Vagina (tissue), 2 donors: ENCODE data around the gene PSPH. TPM values are rescaled to one million over a fixed set of nuclear protein-coding genes. Genes with fewer than 3 reads are reported as not detected.
"Not testable (repeated sequence)": the region's sequence is repeated elsewhere in the genome, so short reads cannot be mapped to it uniquely, and the experiment has no call there.

Source experiments
- DNase-seq, 2 donors: peaks; one replicate each; pipeline ENCODE4 v3.0.0-alpha.2; 2017; ENCODE audit errors: extremely low spot score in 2 of 2
- H3K27ac ChIP-seq: fragments of 200-600 bp; sonication (generic); one replicate; pipeline ENCODE4 v1.5.1; 2019
- H3K27me3 ChIP-seq: fragments of 200-600 bp; sonication (generic); one replicate; pipeline ENCODE4 v1.5.1; 2019
- H3K36me3 ChIP-seq, 2 donors: fragments of 200-600 bp; sonication (generic); one replicate each; pipeline ENCODE4 v1.5.1; 2017 to 2019
- H3K4me1 ChIP-seq: fragments of 200-600 bp; sonication (generic); one replicate; pipeline ENCODE4 v1.5.1; 2019
- H3K4me3 ChIP-seq, 2 donors: fragments of 200-600 bp; sonication (generic); 1 replicate in 1 of 2; 2 replicates in 1 of 2; pipeline ENCODE4 v1.5.1; 2016 to 2019
- H3K9me3 ChIP-seq: fragments of 200-600 bp; sonication (generic); one replicate; pipeline ENCODE4 v1.5.1; 2019
- CTCF ChIP-seq, 3 experiments: fragments of 450-650 bp in 2 of 3; fragments of 200-600 bp in 1 of 3; sonication (generic) in 1 of 3; IDR thresholded peaks; one replicate each; pipeline ENCODE4 v1.5.1; 2017 to 2019; ENCODE audit warnings: antibody characterized with exemption in 3 of 3, mild to moderate bottlenecking in 2 of 3, moderate library complexity in 2 of 3
- POLR2A ChIP-seq, 2 donors: fragments of 450-650 bp; IDR thresholded peaks; one replicate each; pipeline ENCODE4 v1.6.1; 2017; ENCODE audit warnings: antibody characterized with exemption in 2 of 2, mild to moderate bottlenecking in 2 of 2, moderate library complexity in 2 of 2
- POLR2AphosphoS5 ChIP-seq, 2 donors: sonication (generic); formaldehyde crosslinking; IDR thresholded peaks; one replicate each; pipeline ENCODE4 v1.9.0; 2017; ENCODE audit warnings: antibody characterized with exemption in 2 of 2, mild to moderate bottlenecking in 2 of 2, low read depth in 1 of 2; ENCODE audit not compliant: insufficient read depth in 1 of 2
- intact Hi-C: fragments of 100-400 bp; cut with DNase I; formaldehyde crosslinking; loops from one replicate; pipeline ENCODE4 v1.15.1; 2023
- total RNA-seq: library from RNA; depleted of rRNA; stranded (reverse); fragments of >200 nt; gene quantifications from one replicate; pipeline ENCODE4 v1.2.3, GENCODE V29; 2016

Gene PSPH
- total RNA-seq, 1 donor from 2014 or later, result 13.3 TPM

GRCh38 chr7:56079450-56080185 is 28.4 kb upstream of the PSPH start:
- no peaks in the 10 kb centered on the region for H3K9me3 ChIP-seq
- H3K27ac ChIP-seq, result peak overlapping the region; percentile 44
- intact Hi-C loops, result loop anchor here (10.0 kb wide), 1 partner anchor 65 kb away; no protein-coding TSS in a partner anchor
- no peaks in the 10 kb centered on the region for H3K27me3 ChIP-seq
- H3K36me3 ChIP-seq, result peaks cover 0 to 21% of the 10 kb centered on the region in 2 donors
- DNase-seq, result no peak
- peaks cover 23% of the 10 kb centered on the region for H3K4me1 ChIP-seq
- TF ChIP-seq CTCF (IDR thresholded peaks at IDR 0.05) (peak in 1 of 3 experiments; percentile 24), POLR2AphosphoS5 (IDR thresholded peaks at IDR 0.05; ENCODE audit: insufficient read depth in 1 of 2, low read depth in 1 of 2) (peak in 1 of 2 donors; percentile 20), POLR2A (IDR thresholded peaks at IDR 0.05) (no peak)
- no peak overlapping the region for H3K4me3 ChIP-seq

GRCh38 chr7:56078196-56078595 is 27.0 kb upstream of the PSPH start:
- no peak for DNase-seq
- intact Hi-C loops, result loop anchor here (10.0 kb wide), 1 partner anchor 63 kb away; no protein-coding TSS in a partner anchor
- no peak overlapping the region for H3K4me3 ChIP-seq
- TF ChIP-seq POLR2A (IDR thresholded peaks at IDR 0.05) (no peak), CTCF (IDR thresholded peaks at IDR 0.05) (no peak), POLR2AphosphoS5 (IDR thresholded peaks at IDR 0.05; ENCODE audit: insufficient read depth in 1 of 2, low read depth in 1 of 2) (no peak)
- no peaks in the 10 kb centered on the region for H3K27me3 ChIP-seq
- no peak overlapping the region for H3K27ac ChIP-seq
- peaks cover 26% of the 10 kb centered on the region for H3K4me1 ChIP-seq
- H3K9me3 ChIP-seq, result no peaks in the 10 kb centered on the region
- peaks cover 0 to 21% of the 10 kb centered on the region in 2 donors for H3K36me3 ChIP-seq

GRCh38 chr7:56077681-56078080 is 26.4 kb upstream of the PSPH start:
- peaks cover 26% of the 10 kb centered on the region for H3K4me1 ChIP-seq
- TF ChIP-seq POLR2AphosphoS5 (IDR thresholded peaks at IDR 0.05; ENCODE audit: insufficient read depth in 1 of 2, low read depth in 1 of 2) (no peak), POLR2A (IDR thresholded peaks at IDR 0.05) (no peak), CTCF (IDR thresholded peaks at IDR 0.05) (no peak)
- H3K27ac ChIP-seq, result no peak overlapping the region
- intact Hi-C loops, result loop anchor here (10.0 kb wide), 1 partner anchor 63 kb away; no protein-coding TSS in a partner anchor
- H3K4me3 ChIP-seq, result no peak overlapping the region
- DNase-seq, result no peak
- H3K9me3 ChIP-seq, result no peaks in the 10 kb centered on the region
- no peaks in the 10 kb centered on the region for H3K27me3 ChIP-seq
- H3K36me3 ChIP-seq, result peaks cover 0 to 21% of the 10 kb centered on the region in 2 donors

- Histone ChIP-seq H3K27ac (no peak overlapping the region), H3K36me3 (peaks cover 0 to 45% of the 10 kb centered on the region in 2 donors), H3K9me3 (no peaks in the 10 kb centered on the region)
These were observed 23.1 kb upstream of the PSPH start for GRCh38 chr7:56074371-56074791.

GRCh38 chr7:56066376-56066775 is 15.1 kb upstream of the PSPH start:
- H3K4me1 ChIP-seq, H3K27me3 ChIP-seq, H3K27ac ChIP-seq, H3K9me3 ChIP-seq, intact Hi-C loops, H3K4me3 ChIP-seq, DNase-seq: not testable (repeated sequence)
- H3K36me3 ChIP-seq, result peaks cover 0 to 34% of the 10 kb centered on the region in 2 donors

More at GRCh38 chr7:56074371-56074791, 23.1 kb upstream of the PSPH start:
- Histone ChIP-seq H3K4me1 (peaks cover 12% of the 10 kb centered on the region), H3K4me3 (no peak overlapping the region), H3K27me3 (no peaks in the 10 kb centered on the region)
- no peak for DNase-seq
- intact Hi-C loops, result loop anchor here (10.0 kb wide), 1 partner anchor 60 kb away; no protein-coding TSS in a partner anchor
- peak; percentile 75 to 87 (median 81) for TF ChIP-seq CTCF (IDR thresholded peaks at IDR 0.05)
- TF ChIP-seq POLR2A (IDR thresholded peaks at IDR 0.05), result no peak
- TF ChIP-seq POLR2AphosphoS5 (IDR thresholded peaks at IDR 0.05; ENCODE audit: insufficient read depth in 1 of 2, low read depth in 1 of 2), result peak in 1 of 2 donors; percentile 44
